Sciatic nerve (tissue), 2 donors: ENCODE measurements around the gene SLC6A19. TPM values are rescaled to one million over a fixed set of nuclear protein-coding genes. Genes with fewer than 3 reads are reported as not detected.

ENCODE experiments used
- ATAC-seq: fragments of 200-7000 bp; cut with Tn5 transposase; one replicate; pipeline ENCODE4 v1.9.1; 2020; ENCODE audit warnings: mild to moderate bottlenecking, moderate library complexity
- DNase-seq: peaks from one replicate; pipeline ENCODE4 v3.0.0-alpha.2; 2020; ENCODE audit warnings: low spot score
- intact Hi-C: fragments of 100-400 bp; cut with DNase I; formaldehyde crosslinking; loops from one replicate; pipeline ENCODE4 v1.14.2; 2022
- total RNA-seq: library from RNA; stranded (reverse); fragmentation: NEBNext Ultra II Directional; extraction: Animal tissue kit (Norgen Biotek cat#: 25700); gene quantifications from one replicate; pipeline ENCODE4 v1.2.1, GENCODE V29; 2021
- donor health status: DM: no; HTN: no; CAD: no.
- donor health status: DM: no; HTN: no; CAD: no.

The SLC6A19 gene
- total RNA-seq, 1 donor from 2014 or later, result 0.09 TPM

GRCh38 chr5:1214936-1215220 is 13.5 kb downstream of the SLC6A19 start:
- intact Hi-C loops, result no loop called here
- ATAC-seq (no peak), DNase-seq (no peak)

GRCh38 chr5:1215320-1216096 is 14.1 kb downstream of the SLC6A19 start:
- DNase-seq, result no peak
- no peak for ATAC-seq
- intact Hi-C loops, result no loop called here

GRCh38 chr5:1216211-1216917 is 15.0 kb downstream of the SLC6A19 start:
- intact Hi-C loops, result no loop called here
- DNase-seq (no peak), ATAC-seq (no peak)

- intact Hi-C loops, result no loop called here
- DNase-seq (no peak), ATAC-seq (no peak)
Observed at GRCh38 chr5:1216918-1217295, 15.5 kb downstream of the SLC6A19 start.

GRCh38 chr5:1217596-1218206 is 16.3 kb downstream of the SLC6A19 start:
- ATAC-seq (no peak), DNase-seq (no peak)
- intact Hi-C loops, result no loop called here

GRCh38 chr5:1218351-1219080 is 17.1 kb downstream of the SLC6A19 start:
- intact Hi-C loops, result no loop called here
- ATAC-seq (no peak), DNase-seq (no peak)

- intact Hi-C loops, result no loop called here
- DNase-seq (no peak), ATAC-seq (no peak)
Observed at GRCh38 chr5:1219098-1219767, 17.8 kb downstream of the SLC6A19 start.

- ATAC-seq (no peak), DNase-seq (no peak)
- intact Hi-C loops, result no loop called here
Observed at GRCh38 chr5:1219768-1220100, 18.3 kb downstream of the SLC6A19 start.

- DNase-seq (no peak), ATAC-seq (no peak)
- intact Hi-C loops, result no loop called here
Observed at GRCh38 chr5:1220351-1220750, 19.0 kb downstream of the SLC6A19 start.

GRCh38 chr5:1220831-1221230 is 19.4 kb downstream of the SLC6A19 start:
- intact Hi-C loops, result no loop called here
- no peak for ATAC-seq
- no peak for DNase-seq

- no peak for ATAC-seq
- intact Hi-C loops, result no loop called here
- no peak for DNase-seq
Observed at GRCh38 chr5:1221721-1222120, 20.3 kb downstream of the SLC6A19 start.

- no peak for ATAC-seq
- intact Hi-C loops, result no loop called here
Observed at GRCh38 chr5:1222147-1222546, 20.8 kb downstream of the SLC6A19 start.

GRCh38 chr5:1222621-1223277 is 21.4 kb downstream of the SLC6A19 start:
- intact Hi-C loops, result no loop called here
- ATAC-seq (no peak), DNase-seq (no peak)

More at GRCh38 chr5:1222147-1222546, 20.8 kb downstream of the SLC6A19 start:
- DNase-seq, result no peak

- DNase-seq, result no peak
- intact Hi-C loops, result no loop called here
- no peak for ATAC-seq
Observed at GRCh38 chr5:1223278-1223670, 21.9 kb downstream of the SLC6A19 start.

- intact Hi-C loops, result no loop called here
- ATAC-seq (no peak), DNase-seq (no peak)
Observed at GRCh38 chr5:1224631-1225030, 23.2 kb downstream of the SLC6A19 start.

GRCh38 chr5:1225081-1225480 is 23.7 kb downstream of the SLC6A19 start, which contains the start of gene SLC6A18:
SLC6A18 (plus strand) TSS chr5:1225381; CDS start chr5:1225478, 97 bp downstream.
- DNase-seq (no peak), ATAC-seq (no peak)
- intact Hi-C loops, result no loop called here

GRCh38 chr5:1226231-1226630 is 24.8 kb downstream of the SLC6A19 start:
- ATAC-seq, result no peak
- no peak for DNase-seq
- intact Hi-C loops, result no loop called here

GRCh38 chr5:1226839-1227581 is 25.6 kb downstream of the SLC6A19 start:
- DNase-seq (no peak), ATAC-seq (no peak)
- intact Hi-C loops, result no loop called here
